NK-92 treated with Interleukin-12 subunit alpha and Interleukin-12 subunit beta, amount 100 ng/mL, for 24 hours (cell line): ENCODE measurements around the gene SIPA1L3.

Experiments used
- DNase-seq: peaks from one replicate; lab custom pipeline; 2025; lab: John Stamatoyannopoulos, UW

Gene SIPA1L3

GRCh38 chr19:38234615-38235014 is 327.6 kb downstream of the SIPA1L3 start:
- no peak for DNase-seq

- no peak for DNase-seq
These were observed 332.8 kb downstream of the SIPA1L3 start for GRCh38 chr19:38239816-38240215.

GRCh38 chr19:38243279-38243673 is 336.3 kb downstream of the SIPA1L3 start:
- DNase-seq, result no peak

- DNase-seq, result no peak
These were observed 339.0 kb downstream of the SIPA1L3 start for GRCh38 chr19:38245826-38246498.

- no peak for DNase-seq
These were observed 340.1 kb downstream of the SIPA1L3 start for GRCh38 chr19:38247126-38247525.

- DNase-seq, result no peak
These were observed 340.8 kb downstream of the SIPA1L3 start for GRCh38 chr19:38247734-38248268.

GRCh38 chr19:38248421-38248820 is 341.4 kb downstream of the SIPA1L3 start:
- DNase-seq, result no peak

- no peak for DNase-seq
These were observed 343.4 kb downstream of the SIPA1L3 start for GRCh38 chr19:38250428-38250820.

GRCh38 chr19:38250821-38251563 is 344.0 kb downstream of the SIPA1L3 start:
- DNase-seq, result no peak

GRCh38 chr19:38251564-38252051 is 344.6 kb downstream of the SIPA1L3 start:
- DNase-seq, result no peak

- DNase-seq, result no peak
These were observed 345.4 kb downstream of the SIPA1L3 start for GRCh38 chr19:38252385-38252784.

- no peak for DNase-seq
These were observed 346.1 kb downstream of the SIPA1L3 start for GRCh38 chr19:38252941-38253691.

GRCh38 chr19:38253788-38254187 is 346.8 kb downstream of the SIPA1L3 start:
- DNase-seq, result no peak

- no peak for DNase-seq
These were observed 348.5 kb downstream of the SIPA1L3 start for GRCh38 chr19:38255383-38256014.
